Measurements from ENCODE around the gene APLNR. TPM values are rescaled to one million over a fixed set of nuclear protein-coding genes. Genes with fewer than 3 reads are reported as not detected.

The APLNR gene
- total RNA-seq, 1 experiment from 2014 or later: 0.66 TPM

DNA sequence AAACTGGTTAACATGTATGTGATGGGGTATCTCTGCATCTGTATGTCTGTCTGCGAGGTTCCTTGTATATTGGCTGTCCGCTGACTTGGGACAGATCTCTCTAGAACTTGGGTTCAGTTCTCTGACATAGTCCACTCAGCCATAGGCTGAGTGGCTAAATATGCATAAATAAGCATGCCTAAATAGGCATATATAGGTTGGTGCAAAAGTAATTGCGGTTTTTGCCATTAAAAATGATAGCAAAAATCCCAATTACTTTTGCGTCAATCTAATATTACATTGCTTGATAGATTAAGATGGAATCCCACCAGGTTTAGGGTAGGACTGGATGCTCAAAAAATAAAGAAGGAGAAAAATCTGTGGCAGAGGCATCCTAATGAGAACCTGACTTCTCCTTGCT is 46.5 kb downstream of the APLNR start (continued):
- TF ChIP-seq, protein P1, sequence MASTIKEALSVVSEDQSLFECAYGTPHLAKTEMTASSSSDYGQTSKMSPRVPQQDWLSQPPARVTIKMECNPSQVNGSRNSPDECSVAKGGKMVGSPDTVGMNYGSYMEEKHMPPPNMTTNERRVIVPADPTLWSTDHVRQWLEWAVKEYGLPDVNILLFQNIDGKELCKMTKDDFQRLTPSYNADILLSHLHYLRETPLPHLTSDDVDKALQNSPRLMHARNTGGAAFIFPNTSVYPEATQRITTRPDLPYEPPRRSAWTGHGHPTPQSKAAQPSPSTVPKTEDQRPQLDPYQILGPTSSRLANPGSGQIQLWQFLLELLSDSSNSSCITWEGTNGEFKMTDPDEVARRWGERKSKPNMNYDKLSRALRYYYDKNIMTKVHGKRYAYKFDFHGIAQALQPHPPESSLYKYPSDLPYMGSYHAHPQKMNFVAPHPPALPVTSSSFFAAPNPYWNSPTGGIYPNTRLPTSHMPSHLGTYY (CRISPR knock-in tag; IDR thresholded peaks at IDR 0.05): no peak
- TF ChIP-seq ATF1 (CRISPR knock-in tag; IDR thresholded peaks at IDR 0.05): no peak
- no peak for TF ChIP-seq GRHL2 (CRISPR knock-in tag; IDR thresholded peaks at IDR 0.05; ENCODE audit: insufficient replicate concordance, severe bottlenecking)
- TF ChIP-seq ZNF219 (CRISPR knock-in tag; IDR thresholded peaks at IDR 0.05; ENCODE audit: borderline replicate concordance): no peak
- no peak for TF ChIP-seq OVOL2 (CRISPR knock-in tag; IDR thresholded peaks at IDR 0.05; ENCODE audit: borderline replicate concordance)
- no peak for TF ChIP-seq ZNF232 (CRISPR knock-in tag; IDR thresholded peaks at IDR 0.05)
- TF ChIP-seq, protein P2, sequence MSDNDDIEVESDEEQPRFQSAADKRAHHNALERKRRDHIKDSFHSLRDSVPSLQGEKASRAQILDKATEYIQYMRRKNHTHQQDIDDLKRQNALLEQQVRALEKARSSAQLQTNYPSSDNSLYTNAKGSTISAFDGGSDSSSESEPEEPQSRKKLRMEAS (CRISPR knock-in tag; IDR thresholded peaks at IDR 0.05): no peak
- no peak for TF ChIP-seq NFYB (CRISPR knock-in tag; conservative IDR thresholded peaks at IDR 0.05; ENCODE audit: low read depth)
- TF ChIP-seq TEAD1 (CRISPR knock-in tag; IDR thresholded peaks at IDR 0.05): no peak
- TF ChIP-seq TEAD4 (CRISPR knock-in tag; IDR thresholded peaks at IDR 0.05): no peak
- no peak for TF ChIP-seq SMAD3 (CRISPR knock-in tag; IDR thresholded peaks at IDR 0.05; ENCODE audit: borderline replicate concordance)
- TF ChIP-seq ETV6 (CRISPR knock-in tag; IDR thresholded peaks at IDR 0.05): no peak
- TF ChIP-seq ZNF138 (CRISPR knock-in tag; conservative IDR thresholded peaks at IDR 0.05): no peak

Other genes with a start within 250 kb of the APLNR start
- gene OR5AK2, start 248.3 kb downstream of the APLNR start, total RNA-seq (2021): not detected in 3 replicates
- 0.46 to 0.79 TPM (median 0.71 TPM) in 3 replicates for gene LRRC55, start 55.3 kb downstream of the APLNR start, total RNA-seq (2021)
- 109 to 127 TPM (median 125 TPM) in 3 replicates for gene TNKS1BP1, start 87.7 kb upstream of the APLNR start, total RNA-seq (2021)
- 218 to 228 TPM (median 223 TPM) in 3 replicates for gene SSRP1, start 98.6 kb upstream of the APLNR start, total RNA-seq (2021)
- gene P2RX3, start 101.1 kb upstream of the APLNR start, total RNA-seq (2021): 0.26 to 1.1 TPM (median 0.66 TPM) in 3 replicates
- gene PRG3, start 143.9 kb upstream of the APLNR start, total RNA-seq (2021): not detected in 3 replicates
- 0.57 to 0.60 TPM in 2 of 3 replicates, not detected in the other for gene PRG2, start 153.4 kb upstream of the APLNR start, total RNA-seq (2021)
- 22.6 to 25.8 TPM (median 25.3 TPM) in 3 replicates for gene SLC43A3, start 189.9 kb upstream of the APLNR start, total RNA-seq (2021)
- 13.8 to 15.5 TPM (median 14.3 TPM) in 3 replicates for gene RTN4RL2, start 223.3 kb upstream of the APLNR start, total RNA-seq (2021)